ENCODE measurements around the gene TMEM260. TPM values are rescaled to one million over a fixed set of nuclear protein-coding genes. Genes with fewer than 3 reads are reported as not detected.
"Not testable (repeated sequence)": the region's sequence is repeated elsewhere in the genome, so short reads cannot be mapped to it uniquely, and the experiment has no call there.

The TMEM260 gene
- total and polyA plus RNA-seq, 9 donors = 8.0 to 13.1 (median 10.9) TPM

GRCh38 chr14:56592746-56593544, 13.3 kb downstream of the TMEM260 start:
- H3K36me3 ChIP-seq (ENCODE audit: control insufficient read depth, insufficient read depth, low read length) = no peaks in the 10 kb centered on the region

GRCh38 chr14:56594428-56594827, 14.8 kb downstream of the TMEM260 start:
- no CpG with 5 or more reads among the region's 1 CpG for WGBS (ENCODE audit: insufficient coverage)
- DNase-seq = no peak
- no peak overlapping the region for H3K4me3 ChIP-seq (ENCODE audit: low read length)
- H3K27ac ChIP-seq (ENCODE audit: low read length) = no peak overlapping the region
- H3K27me3 ChIP-seq (ENCODE audit: control insufficient read depth, insufficient read depth, low read length) = no peaks in the 10 kb centered on the region
- peaks cover 3% of the 10 kb centered on the region for H3K36me3 ChIP-seq (ENCODE audit: control insufficient read depth, insufficient read depth, low read length)
- H3K4me1 ChIP-seq (ENCODE audit: control insufficient read depth, insufficient read depth, low read length) = peaks cover 3% of the 10 kb centered on the region
- no peaks in the 10 kb centered on the region for H3K9me3 ChIP-seq (replicated peaks; ENCODE audit: control insufficient read depth, low read depth, low read length)

More at GRCh38 chr14:56592746-56593544, 13.3 kb downstream of the TMEM260 start:
- no peaks in the 10 kb centered on the region for H3K27me3 ChIP-seq (ENCODE audit: control insufficient read depth, insufficient read depth, low read length)
- H3K4me1 ChIP-seq (ENCODE audit: control insufficient read depth, insufficient read depth, low read length) = peaks cover 3% of the 10 kb centered on the region
- H3K9me3 ChIP-seq (replicated peaks; ENCODE audit: control insufficient read depth, low read depth, low read length) = no peaks in the 10 kb centered on the region
- DNase-seq = no peak
- WGBS (ENCODE audit: insufficient coverage) = no CpG with 5 or more reads among the region's 5 CpGs
- no peak overlapping the region for H3K4me3 ChIP-seq (ENCODE audit: low read length)
- no peak overlapping the region for H3K27ac ChIP-seq (ENCODE audit: low read length)

DNA sequence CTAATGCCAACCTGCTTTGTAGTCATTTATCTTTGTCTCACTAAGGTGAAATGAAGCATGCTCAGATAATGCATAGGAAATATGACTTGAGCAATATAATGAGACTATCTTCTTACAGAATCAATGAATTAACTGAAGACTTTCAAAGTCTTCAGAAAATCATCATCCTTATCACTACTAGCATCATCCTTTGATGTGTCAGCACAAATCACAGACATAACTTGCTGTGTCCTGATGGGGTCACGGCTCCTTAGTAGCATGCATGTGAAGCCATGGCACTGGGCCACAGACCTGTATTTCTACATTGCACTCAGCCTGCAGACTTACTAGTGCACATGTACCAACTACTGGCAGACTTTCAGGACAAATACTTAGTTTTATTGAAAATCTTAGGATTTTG, 18.9 kb downstream of the TMEM260 start:
- H3K9me3 ChIP-seq (replicated peaks; ENCODE audit: control insufficient read depth, low read depth, low read length) = no peaks in the 10 kb centered on the region
- H3K27me3 ChIP-seq (ENCODE audit: control insufficient read depth, insufficient read depth, low read length) = no peaks in the 10 kb centered on the region
- no peak overlapping the region for H3K4me3 ChIP-seq (ENCODE audit: low read length)
- H3K27ac ChIP-seq (ENCODE audit: low read length) = no peak overlapping the region
- H3K4me1 ChIP-seq (ENCODE audit: control insufficient read depth, insufficient read depth, low read length) = no peaks in the 10 kb centered on the region
- no peak for DNase-seq
- WGBS (ENCODE audit: insufficient coverage) = 100% methylated on average over 1 of the region's 1 CpG
- peaks cover 3% of the 10 kb centered on the region for H3K36me3 ChIP-seq (ENCODE audit: control insufficient read depth, insufficient read depth, low read length)

DNA sequence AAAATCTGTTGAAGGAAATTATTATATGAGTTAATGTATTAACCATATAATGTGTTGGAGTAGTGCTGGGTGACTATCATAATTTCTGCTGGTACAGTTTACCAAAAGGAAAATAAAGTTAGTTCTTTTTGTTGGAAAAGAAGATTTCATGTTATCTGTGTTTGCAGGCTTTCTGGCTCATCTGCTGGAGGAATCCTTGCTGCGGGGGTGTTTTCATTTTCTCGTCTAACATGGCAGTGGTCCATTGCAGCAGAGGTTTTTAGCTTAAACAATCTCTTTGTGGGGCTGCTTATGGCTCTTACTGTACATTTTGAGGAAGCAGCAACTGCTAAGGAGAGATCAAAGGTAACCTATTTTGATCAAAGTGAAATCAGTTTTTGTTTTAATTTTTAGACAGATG, 24.1 kb downstream of the TMEM260 start:
- 83% methylated on average over 1 of the region's 2 CpGs for WGBS (ENCODE audit: insufficient coverage)
- Histone ChIP-seq H3K27ac (ENCODE audit: low read length) (no peak overlapping the region), H3K4me1 (ENCODE audit: control insufficient read depth, insufficient read depth, low read length) (no peaks in the 10 kb centered on the region), H3K4me3 (ENCODE audit: low read length) (no peak overlapping the region), H3K27me3 (ENCODE audit: control insufficient read depth, insufficient read depth, low read length) (no peaks in the 10 kb centered on the region), H3K9me3 (replicated peaks; ENCODE audit: control insufficient read depth, low read depth, low read length) (no peaks in the 10 kb centered on the region), H3K36me3 (ENCODE audit: control insufficient read depth, insufficient read depth, low read length) (peaks cover 2% of the 10 kb centered on the region)
- no peak for DNase-seq

GRCh38 chr14:56608689-56609088, 29.1 kb downstream of the TMEM260 start:
- DNase-seq = no peak
- Histone ChIP-seq H3K9me3 (replicated peaks; ENCODE audit: control insufficient read depth, low read depth, low read length) (no peaks in the 10 kb centered on the region), H3K27me3 (ENCODE audit: control insufficient read depth, insufficient read depth, low read length) (no peaks in the 10 kb centered on the region), H3K4me3 (ENCODE audit: low read length) (no peak overlapping the region), H3K4me1 (ENCODE audit: control insufficient read depth, insufficient read depth, low read length) (no peaks in the 10 kb centered on the region), H3K36me3 (ENCODE audit: control insufficient read depth, insufficient read depth, low read length) (peaks cover 2% of the 10 kb centered on the region), H3K27ac (ENCODE audit: low read length) (no peak overlapping the region)
- WGBS (ENCODE audit: insufficient coverage) = no CpG with 5 or more reads among the region's 2 CpGs

- not testable (repeated sequence) for H3K4me3 ChIP-seq (ENCODE audit: low read length); H3K27me3 ChIP-seq (ENCODE audit: control insufficient read depth, insufficient read depth, low read length); H3K4me1 ChIP-seq (ENCODE audit: control insufficient read depth, insufficient read depth, low read length); DNase-seq; H3K36me3 ChIP-seq (ENCODE audit: control insufficient read depth, insufficient read depth, low read length); H3K9me3 ChIP-seq (replicated peaks; ENCODE audit: control insufficient read depth, low read depth, low read length); H3K27ac ChIP-seq (ENCODE audit: low read length)
- no CpG with 5 or more reads among the region's 2 CpGs for whole genome bisulfite sequencing (ENCODE audit: insufficient coverage)
Measured at GRCh38 chr14:56611663-56612062, 32.1 kb downstream of the TMEM260 start.

DNA sequence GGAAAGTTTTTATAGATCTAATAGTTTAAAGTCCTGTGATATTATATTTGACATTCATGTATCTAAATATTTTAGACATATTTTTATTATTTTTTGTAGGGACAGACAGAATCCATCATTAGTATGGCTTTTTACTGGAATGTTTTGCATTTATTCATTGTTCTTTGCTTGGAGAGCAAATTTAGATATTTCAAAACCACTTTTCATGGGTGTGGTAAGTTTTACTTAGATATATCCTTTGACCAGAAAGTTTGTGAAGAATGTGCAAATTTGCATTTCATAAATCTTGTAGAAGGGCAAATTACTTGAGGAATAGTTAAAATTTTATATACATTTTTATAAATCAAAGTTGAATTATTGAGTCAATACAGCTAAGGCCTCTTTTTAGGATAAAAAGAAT, 37.5 kb downstream of the TMEM260 start:
- Histone ChIP-seq H3K4me3 (ENCODE audit: low read length) (no peak overlapping the region), H3K36me3 (ENCODE audit: control insufficient read depth, insufficient read depth, low read length) (peaks cover 17% of the 10 kb centered on the region), H3K9me3 (replicated peaks; ENCODE audit: control insufficient read depth, low read depth, low read length) (no peaks in the 10 kb centered on the region), H3K27me3 (ENCODE audit: control insufficient read depth, insufficient read depth, low read length) (no peaks in the 10 kb centered on the region), H3K27ac (ENCODE audit: low read length) (no peak overlapping the region), H3K4me1 (ENCODE audit: control insufficient read depth, insufficient read depth, low read length) (no peaks in the 10 kb centered on the region)
- DNase-seq = no peak

DNA sequence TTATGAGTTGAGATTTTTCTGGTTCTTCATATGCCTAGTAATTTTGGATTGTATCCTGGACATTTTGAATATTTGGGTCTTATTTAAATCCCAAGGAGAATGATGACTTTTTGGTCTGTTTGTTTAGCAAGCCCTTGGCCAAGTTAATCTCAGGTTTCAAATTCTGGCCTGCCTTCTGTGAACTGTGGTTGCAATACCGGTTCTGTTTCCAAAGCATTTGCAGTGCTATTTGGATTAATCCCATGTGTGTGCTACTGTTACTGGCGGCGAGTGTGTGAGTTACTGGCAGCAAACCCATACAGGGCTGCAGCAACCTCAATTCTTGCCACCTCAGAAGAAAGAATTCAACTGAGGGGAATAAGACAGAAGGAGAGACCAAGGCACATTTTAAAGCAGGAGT, 51.1 kb downstream of the TMEM260 start:
- H3K4me1 ChIP-seq (ENCODE audit: control insufficient read depth, insufficient read depth, low read length) = no peaks in the 10 kb centered on the region
- H3K9me3 ChIP-seq (replicated peaks; ENCODE audit: control insufficient read depth, low read depth, low read length) = peaks cover 10% of the 10 kb centered on the region
- no peak overlapping the region for H3K27ac ChIP-seq (ENCODE audit: low read length)
- DNase-seq = peak; percentile 13
- H3K27me3 ChIP-seq (ENCODE audit: control insufficient read depth, insufficient read depth, low read length) = no peaks in the 10 kb centered on the region
- WGBS (ENCODE audit: insufficient coverage) = no CpG with 5 or more reads among the region's 3 CpGs
- no peak overlapping the region for H3K4me3 ChIP-seq (ENCODE audit: low read length)
- H3K36me3 ChIP-seq (ENCODE audit: control insufficient read depth, insufficient read depth, low read length) = peaks cover 11% of the 10 kb centered on the region

DNA sequence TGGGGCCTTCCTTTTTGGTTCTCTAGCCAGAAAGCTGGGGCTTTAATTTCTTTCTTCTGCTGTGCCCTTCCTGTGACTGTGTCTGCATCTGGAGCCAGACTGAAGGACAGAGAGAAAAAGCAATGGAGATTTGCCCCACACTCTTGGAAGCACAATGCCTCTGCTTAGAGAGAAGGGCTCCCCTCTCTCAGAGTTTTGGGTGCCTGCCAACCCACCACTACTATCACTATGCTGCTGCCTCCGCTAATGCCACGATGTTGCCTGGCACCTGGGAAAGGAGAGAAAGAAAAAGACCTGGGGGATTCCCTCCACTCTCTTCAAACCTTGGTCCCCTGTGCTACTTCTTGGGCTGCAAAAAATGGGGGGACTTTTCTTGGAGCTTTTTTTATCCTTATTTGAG, 52.6 kb downstream of the TMEM260 start:
- H3K27ac ChIP-seq (ENCODE audit: low read length) = no peak overlapping the region
- peaks cover 10% of the 10 kb centered on the region for H3K9me3 ChIP-seq (replicated peaks; ENCODE audit: control insufficient read depth, low read depth, low read length)
- no peak for DNase-seq
- peaks cover 24% of the 10 kb centered on the region for H3K36me3 ChIP-seq (ENCODE audit: control insufficient read depth, insufficient read depth, low read length)
- no peaks in the 10 kb centered on the region for H3K27me3 ChIP-seq (ENCODE audit: control insufficient read depth, insufficient read depth, low read length)
- H3K4me1 ChIP-seq (ENCODE audit: control insufficient read depth, insufficient read depth, low read length) = no peaks in the 10 kb centered on the region
- H3K4me3 ChIP-seq (ENCODE audit: low read length) = no peak overlapping the region
- no CpG with 5 or more reads among the region's 2 CpGs for WGBS (ENCODE audit: insufficient coverage)

- no CpG with 5 or more reads among the region's 1 CpG for WGBS (ENCODE audit: insufficient coverage)
- no peaks in the 10 kb centered on the region for H3K27me3 ChIP-seq (ENCODE audit: control insufficient read depth, insufficient read depth, low read length)
- no peak overlapping the region for H3K27ac ChIP-seq (ENCODE audit: low read length)
- no peak for DNase-seq
- peaks cover 35% of the 10 kb centered on the region for H3K36me3 ChIP-seq (ENCODE audit: control insufficient read depth, insufficient read depth, low read length)
- no peak overlapping the region for H3K4me3 ChIP-seq (ENCODE audit: low read length)
- peaks cover 10% of the 10 kb centered on the region for H3K9me3 ChIP-seq (replicated peaks; ENCODE audit: control insufficient read depth, low read depth, low read length)
- H3K4me1 ChIP-seq (ENCODE audit: control insufficient read depth, insufficient read depth, low read length) = no peaks in the 10 kb centered on the region
Measured at GRCh38 chr14:56633544-56633943, 53.9 kb downstream of the TMEM260 start.

GRCh38 chr14:56635041-56635440, 55.4 kb downstream of the TMEM260 start:
- no CpG with 5 or more reads among the region's 2 CpGs for whole genome bisulfite sequencing (ENCODE audit: insufficient coverage)
- Histone ChIP-seq H3K4me3 (ENCODE audit: low read length) (no peak overlapping the region), H3K36me3 (ENCODE audit: control insufficient read depth, insufficient read depth, low read length) (peaks cover 45% of the 10 kb centered on the region), H3K27me3 (ENCODE audit: control insufficient read depth, insufficient read depth, low read length) (no peaks in the 10 kb centered on the region), H3K27ac (ENCODE audit: low read length) (no peak overlapping the region), H3K4me1 (ENCODE audit: control insufficient read depth, insufficient read depth, low read length) (no peaks in the 10 kb centered on the region), H3K9me3 (replicated peaks; ENCODE audit: control insufficient read depth, low read depth, low read length) (peaks cover 8% of the 10 kb centered on the region)
- no peak for DNase-seq
